IPS-18c (cell line): ENCODE measurements around the gene ESRRA.

Source experiments
- H3K4me3 ChIP-seq: 2 replicates; pipeline ENCODE4 v1.7.0; 2013; ENCODE audit warnings: low read depth, mild to moderate bottlenecking, low read length, moderate library complexity; ENCODE audit not compliant: insufficient read depth
- H3K9me3 ChIP-seq: one replicate; pipeline ENCODE4 v1.6.1; 2013; ENCODE audit warnings: mild to moderate bottlenecking, low read length, moderate library complexity; ENCODE audit not compliant: control insufficient read depth, insufficient read depth

The ESRRA gene

GRCh38 chr11:64268025-64268892 is 37.1 kb upstream of the ESRRA start:
- no peaks in the 10 kb centered on the region for H3K9me3 ChIP-seq
- H3K4me3 ChIP-seq: peak overlapping the region; percentile 87

DNA sequence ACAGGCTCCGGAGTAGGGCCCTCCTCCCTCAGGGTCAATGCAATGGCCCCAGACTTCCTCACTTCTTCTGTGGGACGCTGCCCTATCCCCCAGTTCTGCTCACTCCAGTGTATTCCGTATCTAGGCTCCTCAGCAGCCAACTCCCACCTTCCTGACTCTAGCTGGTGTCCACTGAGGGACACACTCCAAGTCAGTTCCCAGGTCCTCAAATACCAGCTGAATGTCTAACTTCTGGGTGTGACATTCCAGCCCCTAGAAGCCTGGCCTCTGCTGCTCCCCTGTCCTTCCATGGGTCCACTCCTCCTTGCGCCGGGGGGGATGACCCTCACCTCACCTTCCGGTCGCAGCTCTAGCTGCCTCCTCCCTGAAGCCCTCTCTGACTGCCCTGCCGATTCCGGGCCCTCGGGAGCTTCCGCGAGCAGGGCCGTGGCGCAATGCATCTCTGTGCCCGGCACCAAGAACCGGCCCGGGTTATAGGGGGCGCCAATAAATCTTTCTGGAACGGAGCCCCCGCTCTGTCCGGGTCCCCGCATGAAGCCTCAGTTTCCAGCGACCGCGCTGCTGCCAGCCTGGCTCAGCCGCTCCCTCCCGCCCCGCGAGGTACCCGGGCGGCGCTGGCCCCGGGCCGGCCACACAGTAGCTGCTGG is 36.3 kb upstream of the ESRRA start:
- H3K9me3 ChIP-seq: no peaks in the 10 kb centered on the region
- peak overlapping the region; percentile 87 for H3K4me3 ChIP-seq

DNA sequence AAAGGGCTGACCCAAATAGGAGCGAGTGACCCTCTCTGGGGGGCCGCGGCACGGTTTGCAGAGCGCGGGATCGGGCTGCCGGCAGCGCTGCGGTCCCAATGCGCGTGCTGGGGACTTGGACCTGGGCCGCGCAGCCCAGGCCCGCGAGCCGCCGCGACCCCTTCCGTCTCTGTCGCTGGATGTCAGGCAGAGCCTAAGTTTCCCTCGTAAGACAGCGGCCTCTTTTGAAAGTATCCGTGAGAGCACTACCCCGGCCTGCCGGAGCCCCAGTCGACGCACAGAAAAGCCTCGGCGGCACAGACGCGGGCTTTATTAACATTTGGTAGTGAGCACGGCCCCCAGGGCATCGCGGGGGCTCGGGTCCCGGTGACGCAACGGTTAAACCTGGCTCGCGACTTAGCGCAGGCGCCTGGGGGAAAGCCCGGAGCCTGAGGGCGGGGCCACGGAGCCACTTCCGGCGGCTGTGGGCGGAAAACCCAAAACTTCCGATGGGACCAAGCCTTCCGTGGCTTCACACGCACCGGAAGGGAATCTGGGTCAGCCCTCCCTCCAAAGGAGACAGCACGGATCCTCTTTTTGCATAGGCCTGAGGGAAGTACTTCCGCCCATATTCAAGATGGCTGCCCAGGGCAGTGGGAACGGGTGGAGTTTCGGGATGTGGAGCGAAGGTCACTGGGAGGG is 35.6 kb upstream of the ESRRA start:
- H3K9me3 ChIP-seq: no peaks in the 10 kb centered on the region
- peak overlapping the region; percentile 87 for H3K4me3 ChIP-seq

DNA sequence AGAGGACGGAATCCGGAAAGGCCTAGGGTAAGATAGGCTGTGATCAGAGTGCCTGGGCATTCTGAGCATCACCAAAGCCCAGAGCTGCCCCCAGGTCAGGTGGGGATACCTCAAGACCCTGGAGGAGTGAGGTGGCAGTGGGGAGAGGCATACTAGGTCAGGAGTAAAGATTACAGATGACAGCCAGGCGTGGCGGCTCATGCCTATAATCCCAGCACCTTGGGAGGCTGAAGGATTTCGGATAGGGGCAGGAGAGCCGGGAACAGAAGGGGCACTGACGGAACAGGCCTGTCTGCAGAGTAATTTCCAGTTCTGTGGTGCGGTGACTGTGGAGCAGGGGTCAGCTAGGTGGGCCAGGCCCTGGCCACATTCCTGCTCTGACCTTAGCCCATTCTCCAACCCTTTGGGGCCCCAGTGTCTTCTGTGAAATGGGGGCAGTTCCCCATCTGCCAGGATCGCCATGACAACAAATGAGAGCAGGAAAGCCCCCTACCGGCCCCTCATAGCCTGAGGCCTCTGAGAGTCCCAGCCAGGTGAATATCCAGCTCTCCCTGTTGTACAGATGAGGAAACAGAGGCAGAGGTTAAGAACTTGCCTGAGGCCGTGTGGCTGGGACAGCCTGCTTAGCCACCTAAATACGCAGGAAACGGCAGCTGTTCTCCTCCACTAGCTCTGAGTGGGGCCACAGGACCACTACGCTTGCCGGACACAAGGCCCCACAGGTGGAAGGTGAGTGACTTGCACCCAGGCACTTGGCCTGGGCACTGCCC is 30.1 kb upstream of the ESRRA start:
- Histone ChIP-seq H3K4me3 (no peak overlapping the region), H3K9me3 (no peaks in the 10 kb centered on the region)

DNA sequence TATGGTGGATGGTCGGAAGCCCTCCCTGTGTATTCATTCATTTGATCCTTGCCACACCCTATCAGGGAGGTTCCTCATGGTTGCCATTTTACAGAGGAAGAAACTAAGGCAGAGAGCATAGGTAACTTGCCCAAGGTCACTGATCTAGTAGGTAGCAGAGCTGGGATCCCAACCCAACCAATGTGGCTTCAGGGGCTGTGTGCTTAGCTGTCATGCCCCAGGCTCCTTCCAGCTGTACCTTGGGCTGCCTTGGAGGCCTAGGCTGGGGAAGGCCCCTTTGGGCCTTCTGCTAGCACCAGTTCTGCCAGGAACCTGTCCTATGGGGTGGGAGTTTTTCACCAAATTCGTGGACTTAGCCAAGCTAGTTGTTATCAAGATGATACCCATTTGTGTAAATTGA is 29.5 kb upstream of the ESRRA start:
- Histone ChIP-seq H3K9me3 (no peaks in the 10 kb centered on the region), H3K4me3 (no peak overlapping the region)

DNA sequence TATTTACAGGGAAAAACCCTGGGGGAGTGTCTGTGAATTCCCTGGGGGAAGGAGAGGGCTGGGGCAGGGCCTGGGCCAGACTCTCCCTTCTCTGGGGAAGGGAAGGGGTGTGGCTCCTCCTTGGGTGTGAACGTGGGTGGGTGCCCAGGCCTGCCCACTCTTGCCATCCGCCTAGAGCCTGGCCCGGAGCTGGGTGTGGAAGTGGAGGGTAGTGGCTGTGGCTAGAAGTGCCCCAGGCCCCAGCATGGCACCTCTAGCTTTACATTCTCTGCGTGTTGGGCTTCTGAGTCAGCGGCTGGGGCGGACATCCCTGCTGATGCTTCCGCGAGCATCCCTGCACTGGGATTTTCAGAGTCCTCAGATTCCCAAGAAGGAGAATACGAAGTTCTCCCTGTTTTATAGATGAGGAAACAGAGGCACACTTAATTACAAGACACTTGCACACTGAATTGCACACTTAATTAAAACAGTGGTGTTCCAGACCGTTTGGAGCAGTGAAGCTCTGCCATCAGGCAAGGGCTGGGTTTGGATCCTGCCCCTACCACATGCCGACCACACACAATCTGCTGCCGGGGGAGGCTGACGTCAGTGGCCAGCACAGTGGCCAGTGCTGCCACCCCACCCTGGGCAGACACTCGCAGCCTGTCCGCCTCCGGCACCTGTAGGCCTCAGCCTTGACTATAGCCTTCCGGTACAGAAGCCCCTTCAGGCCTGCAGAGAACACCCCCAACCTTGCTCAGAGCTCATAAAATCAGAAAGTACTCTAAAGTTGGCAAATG is 28.5 kb upstream of the ESRRA start:
- H3K4me3 ChIP-seq: no peak overlapping the region
- H3K9me3 ChIP-seq: no peaks in the 10 kb centered on the region

- no peak overlapping the region for H3K4me3 ChIP-seq
- H3K9me3 ChIP-seq: no peaks in the 10 kb centered on the region
These were observed 26.6 kb upstream of the ESRRA start for GRCh38 chr11:64278576-64279190.

DNA sequence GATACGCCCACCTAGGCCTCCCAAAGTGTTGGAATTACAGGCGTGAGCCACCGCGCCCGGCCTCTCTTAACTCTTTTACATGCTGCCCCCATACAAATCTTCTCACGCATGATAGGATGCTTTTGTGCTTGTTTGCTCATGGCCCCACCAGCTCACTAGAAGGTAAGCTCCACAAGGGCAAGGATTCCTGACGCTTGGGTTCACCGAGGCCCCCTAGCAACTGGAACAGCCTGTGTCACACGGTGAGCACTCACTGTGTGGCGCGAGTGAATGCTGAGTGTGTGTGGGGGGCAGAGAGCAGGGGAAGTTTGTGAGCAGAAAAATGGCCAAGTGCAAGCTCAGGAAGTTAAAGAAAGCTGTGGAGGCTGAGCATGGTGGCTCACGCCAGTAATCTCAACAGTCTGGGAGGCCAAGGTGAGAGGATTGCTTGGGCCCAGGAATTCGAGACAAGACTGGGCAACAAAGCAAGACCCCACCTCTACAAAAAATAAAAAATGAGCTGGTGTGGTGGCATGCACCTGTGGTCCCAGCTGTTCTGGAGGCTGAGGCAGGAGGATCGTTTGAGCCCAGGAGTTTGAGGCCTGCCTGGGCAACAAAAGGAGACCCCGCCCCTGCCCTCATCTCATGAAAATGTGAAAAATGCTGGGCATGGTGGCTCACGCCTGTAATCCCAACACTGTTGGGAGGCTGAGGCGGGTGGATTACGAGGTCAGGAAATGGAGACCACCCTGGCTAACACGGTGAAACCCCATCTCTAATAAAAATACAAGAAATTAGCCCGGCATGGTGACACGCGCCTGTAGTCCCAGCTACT is 23.2 kb upstream of the ESRRA start:
- Histone ChIP-seq H3K4me3 (no peak overlapping the region; the same call in 1 of the 2 replicates), H3K9me3 (no peaks in the 10 kb centered on the region)

- Histone ChIP-seq H3K4me3 (no peak overlapping the region), H3K9me3 (no peaks in the 10 kb centered on the region)
These were observed 22.2 kb upstream of the ESRRA start for GRCh38 chr11:64283092-64283491.

DNA sequence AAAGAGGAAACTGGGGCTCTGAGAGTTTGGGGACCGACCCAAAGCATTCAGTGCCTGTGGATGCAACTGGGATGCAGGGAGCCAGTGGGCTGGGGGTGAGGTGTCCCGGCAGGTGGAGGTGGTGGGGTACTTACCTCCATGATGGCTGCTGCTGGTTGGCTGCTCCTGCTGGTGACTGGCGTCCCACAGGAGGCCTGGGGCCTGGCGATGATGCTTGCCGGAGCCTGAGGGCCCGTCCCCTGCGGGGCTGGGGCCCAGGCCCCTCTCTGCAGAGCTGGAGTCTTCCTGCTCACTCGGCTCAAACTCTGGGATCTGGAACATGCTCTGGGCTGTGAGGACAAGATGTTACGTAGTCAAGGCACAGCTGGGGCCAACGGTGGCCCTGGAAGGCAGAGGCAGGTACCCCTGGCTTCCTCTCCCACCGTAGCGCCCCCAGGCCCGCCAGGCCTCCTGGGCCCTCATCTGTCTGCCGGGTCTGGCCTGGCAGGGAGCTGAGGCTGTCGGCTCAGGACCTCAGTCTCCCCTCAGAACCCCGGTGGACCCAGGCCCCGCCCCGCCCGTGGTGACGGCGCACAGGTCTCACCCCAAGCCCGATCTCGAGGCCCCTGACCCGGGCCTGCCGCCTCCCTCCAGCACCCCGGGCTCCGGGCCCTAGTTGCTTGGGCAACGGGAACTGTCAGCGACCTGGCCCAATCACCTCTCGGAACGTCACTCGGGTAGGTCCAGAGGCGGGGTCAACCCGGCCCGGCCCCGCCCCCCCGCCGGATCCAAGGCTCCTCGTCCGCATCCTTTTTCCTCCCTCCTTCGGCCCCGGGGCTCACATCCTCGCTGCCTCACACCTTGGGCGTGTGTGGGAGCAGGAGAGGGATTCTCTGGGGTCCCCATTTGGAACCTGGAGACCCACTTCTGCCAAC is 21.0 kb upstream of the ESRRA start, which contains the start of gene BAD:
Gene BAD (minus strand): TSS at position 618 of the 914 bp plus-strand sequence. CDS start 297 bp downstream, at position 321.
- H3K4me3 ChIP-seq: peak within 1 kb of the TSS; percentile 84
- H3K9me3 ChIP-seq: no peaks in the 10 kb centered on the region

- Histone ChIP-seq H3K4me3 (peak within 1 kb of the TSS; percentile 84), H3K9me3 (no peaks in the 10 kb centered on the region)
These were observed 20.1 kb upstream of the ESRRA start, which contains the start of gene GPR137 for GRCh38 chr11:64284962-64285884. TSS of gene GPR137 (plus strand) at chr11:64285848. CDS start at chr11:64286525, 677 bp downstream.

DNA sequence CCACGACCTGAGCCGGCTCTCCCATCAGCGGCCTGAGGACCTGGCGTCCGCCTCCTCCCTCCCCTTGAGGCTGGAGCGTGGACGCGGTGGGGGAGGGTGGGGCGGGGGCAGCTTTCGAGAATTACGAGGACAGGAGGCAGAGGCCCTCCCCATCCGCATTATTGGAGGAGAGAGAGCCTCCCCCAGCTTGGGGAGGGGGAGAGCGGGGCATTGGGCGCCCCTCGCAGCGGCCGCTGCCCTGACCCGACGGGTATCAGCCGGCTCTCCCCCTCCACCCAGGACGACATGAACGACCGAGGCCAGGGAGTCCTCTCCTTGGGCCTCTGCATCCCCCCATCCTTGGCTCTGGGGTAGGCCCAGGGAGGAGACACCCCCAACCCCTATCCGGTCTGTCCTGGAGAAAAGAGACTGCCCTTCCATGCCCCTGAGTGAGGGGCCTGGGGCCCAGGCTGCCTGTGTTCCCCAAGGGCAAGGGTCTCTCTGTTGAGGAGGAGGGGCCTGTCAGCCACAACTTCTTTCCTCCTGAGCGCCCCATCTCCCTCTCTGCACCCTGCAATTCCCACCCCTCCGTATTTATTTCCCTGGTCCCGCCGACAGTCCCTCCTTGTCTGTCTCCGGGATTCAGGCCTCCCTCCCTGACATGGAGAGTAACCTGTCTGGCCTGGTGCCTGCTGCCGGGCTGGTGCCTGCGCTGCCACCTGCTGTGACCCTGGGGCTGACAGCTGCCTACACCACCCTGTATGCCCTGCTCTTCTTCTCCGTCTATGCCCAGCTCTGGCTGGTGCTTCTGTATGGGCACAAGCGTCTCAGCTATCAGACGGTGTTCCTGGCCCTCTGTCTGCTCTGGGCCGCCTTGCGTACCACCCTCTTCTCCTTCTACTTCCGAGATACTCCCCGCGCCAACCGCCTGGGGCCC is 19.2 kb upstream of the ESRRA start:
- no peaks in the 10 kb centered on the region for H3K9me3 ChIP-seq
- peak overlapping the region; percentile 84 for H3K4me3 ChIP-seq

- no peak overlapping the region for H3K4me3 ChIP-seq
- no peaks in the 10 kb centered on the region for H3K9me3 ChIP-seq
These were observed 18.5 kb upstream of the ESRRA start for GRCh38 chr11:64286801-64287159.
